Omental fat pad (tissue), 4 donors: Measurements from ENCODE around the gene KIZ. TPM values are rescaled to one million over a fixed set of nuclear protein-coding genes. Genes with fewer than 3 reads are reported as not detected.

ENCODE experiments used
- ATAC-seq: fragments of 150-250 bp; one replicate; pipeline ENCODE4 v1.9.1; 2016; ENCODE audit warnings: mild to moderate bottlenecking, moderate library complexity; ENCODE audit not compliant: low FRiP score
- DNase-seq: peaks from one replicate; pipeline ENCODE4 v3.0.0-alpha.2; 2019; ENCODE audit warnings: low spot score
- total RNA-seq, 4 donors: library from RNA; depleted of rRNA; stranded (reverse); fragments of >200 nt; gene quantifications; one replicate each; pipeline ENCODE4 v1.1.0, GENCODE V29; 2016
- TF ChIP-seq, protein P1 (sequence below), 3 donors: fragments of 450-650 bp; IDR thresholded peaks; one replicate each; pipeline ENCODE4 v1.5.1; 2016 to 2017; ENCODE audit warnings: antibody characterized with exemption in 3 of 3, mild to moderate bottlenecking in 3 of 3, moderate library complexity in 2 of 3

Gene KIZ
- total RNA-seq, 4 donors from 2014 or later: 19.1 to 33.7 (median 23.7) TPM

DNA sequence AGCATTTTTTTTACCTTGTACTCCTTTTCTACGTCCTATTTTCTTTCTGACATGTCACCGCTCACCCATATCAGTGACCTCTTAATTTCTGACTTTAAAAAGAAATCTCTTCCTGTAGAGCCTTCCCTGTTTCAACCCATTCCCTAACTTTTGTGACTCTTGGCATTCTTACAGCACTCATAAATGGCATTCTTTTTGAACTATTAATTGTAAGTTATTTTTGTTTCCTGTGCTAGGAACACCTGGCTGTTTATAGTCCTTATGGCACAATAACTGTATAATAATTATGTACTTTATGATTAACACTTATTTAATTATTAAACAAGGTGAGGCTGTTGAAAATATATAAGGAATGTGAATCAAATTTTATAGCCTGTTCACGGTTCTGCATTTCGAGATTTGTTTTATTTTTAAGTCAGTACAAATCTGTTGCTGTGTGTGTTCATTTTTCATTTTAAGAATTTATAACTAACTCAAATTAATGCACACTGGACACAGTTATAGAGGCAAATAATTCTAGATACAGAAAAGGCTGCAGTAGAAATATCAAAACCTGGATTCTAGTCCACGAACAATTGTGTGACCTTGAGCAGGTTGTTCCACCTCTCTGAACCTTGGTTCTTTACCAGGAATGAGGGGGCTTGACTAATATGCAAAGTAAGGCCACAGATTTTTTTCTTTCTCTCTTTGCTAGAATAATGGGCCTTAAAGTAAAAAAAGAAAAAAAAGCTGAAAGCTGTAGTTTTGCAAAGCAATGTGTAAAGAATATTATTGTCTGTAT is 1.5 kb downstream of the KIZ start:
- no peak for ATAC-seq
- TF ChIP-seq, protein P1, sequence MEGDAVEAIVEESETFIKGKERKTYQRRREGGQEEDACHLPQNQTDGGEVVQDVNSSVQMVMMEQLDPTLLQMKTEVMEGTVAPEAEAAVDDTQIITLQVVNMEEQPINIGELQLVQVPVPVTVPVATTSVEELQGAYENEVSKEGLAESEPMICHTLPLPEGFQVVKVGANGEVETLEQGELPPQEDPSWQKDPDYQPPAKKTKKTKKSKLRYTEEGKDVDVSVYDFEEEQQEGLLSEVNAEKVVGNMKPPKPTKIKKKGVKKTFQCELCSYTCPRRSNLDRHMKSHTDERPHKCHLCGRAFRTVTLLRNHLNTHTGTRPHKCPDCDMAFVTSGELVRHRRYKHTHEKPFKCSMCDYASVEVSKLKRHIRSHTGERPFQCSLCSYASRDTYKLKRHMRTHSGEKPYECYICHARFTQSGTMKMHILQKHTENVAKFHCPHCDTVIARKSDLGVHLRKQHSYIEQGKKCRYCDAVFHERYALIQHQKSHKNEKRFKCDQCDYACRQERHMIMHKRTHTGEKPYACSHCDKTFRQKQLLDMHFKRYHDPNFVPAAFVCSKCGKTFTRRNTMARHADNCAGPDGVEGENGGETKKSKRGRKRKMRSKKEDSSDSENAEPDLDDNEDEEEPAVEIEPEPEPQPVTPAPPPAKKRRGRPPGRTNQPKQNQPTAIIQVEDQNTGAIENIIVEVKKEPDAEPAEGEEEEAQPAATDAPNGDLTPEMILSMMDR (IDR thresholded peaks at IDR 0.05): no peak

GRCh38 chr20:21129861-21130260 is 4.0 kb downstream of the KIZ start:
- ATAC-seq: no peak

More for the DNA sequence above, 1.5 kb downstream of the KIZ start:
- DNase-seq: no peak

GRCh38 chr20:21133404-21133803 is 7.5 kb downstream of the KIZ start:
- DNase-seq: no peak
- no peak for ATAC-seq
- TF ChIP-seq, protein P1 (IDR thresholded peaks at IDR 0.05): no peak

More at GRCh38 chr20:21129861-21130260, 4.0 kb downstream of the KIZ start:
- TF ChIP-seq, protein P1 (IDR thresholded peaks at IDR 0.05): no peak
- no peak for DNase-seq

DNA sequence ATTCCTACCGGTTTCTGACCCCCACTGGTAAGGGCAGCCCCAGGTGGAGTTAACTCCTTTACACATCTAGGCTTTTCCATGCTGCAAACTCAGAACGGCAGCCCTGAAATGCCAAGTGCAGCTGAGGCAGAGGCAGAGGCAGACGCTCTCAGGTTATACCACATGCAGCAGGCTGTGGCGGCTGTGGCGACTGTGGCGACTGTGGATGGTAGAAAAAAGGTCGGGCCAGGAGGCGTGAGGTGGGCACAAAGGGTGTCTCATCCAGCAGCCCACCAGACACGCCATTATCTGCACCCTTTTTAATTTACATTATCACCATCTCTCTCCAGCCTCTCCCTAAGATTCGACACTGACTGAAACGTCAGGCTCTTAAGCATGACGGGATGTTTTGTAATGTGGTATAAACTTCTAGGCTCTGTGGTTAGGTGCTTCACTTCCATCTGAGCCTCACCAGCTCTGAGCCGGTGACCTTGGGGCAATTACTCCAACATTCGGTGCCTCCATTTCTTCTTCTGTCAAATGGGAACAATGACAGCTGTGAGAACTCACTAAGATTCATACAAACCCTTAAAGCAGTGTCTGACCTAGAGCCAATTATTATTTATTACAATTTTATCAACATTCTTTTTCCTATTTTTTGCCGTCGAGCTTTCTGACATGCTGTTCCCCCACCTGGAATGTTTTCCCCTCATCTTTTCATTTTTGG is 8.2 kb downstream of the KIZ start:
- ATAC-seq (no peak), DNase-seq (no peak)
- TF ChIP-seq, protein P1 (IDR thresholded peaks at IDR 0.05): no peak

- TF ChIP-seq, protein P1 (IDR thresholded peaks at IDR 0.05): no peak
- ATAC-seq (no peak), DNase-seq (no peak)
Measured at GRCh38 chr20:21134883-21135493, 9.1 kb downstream of the KIZ start.

DNA sequence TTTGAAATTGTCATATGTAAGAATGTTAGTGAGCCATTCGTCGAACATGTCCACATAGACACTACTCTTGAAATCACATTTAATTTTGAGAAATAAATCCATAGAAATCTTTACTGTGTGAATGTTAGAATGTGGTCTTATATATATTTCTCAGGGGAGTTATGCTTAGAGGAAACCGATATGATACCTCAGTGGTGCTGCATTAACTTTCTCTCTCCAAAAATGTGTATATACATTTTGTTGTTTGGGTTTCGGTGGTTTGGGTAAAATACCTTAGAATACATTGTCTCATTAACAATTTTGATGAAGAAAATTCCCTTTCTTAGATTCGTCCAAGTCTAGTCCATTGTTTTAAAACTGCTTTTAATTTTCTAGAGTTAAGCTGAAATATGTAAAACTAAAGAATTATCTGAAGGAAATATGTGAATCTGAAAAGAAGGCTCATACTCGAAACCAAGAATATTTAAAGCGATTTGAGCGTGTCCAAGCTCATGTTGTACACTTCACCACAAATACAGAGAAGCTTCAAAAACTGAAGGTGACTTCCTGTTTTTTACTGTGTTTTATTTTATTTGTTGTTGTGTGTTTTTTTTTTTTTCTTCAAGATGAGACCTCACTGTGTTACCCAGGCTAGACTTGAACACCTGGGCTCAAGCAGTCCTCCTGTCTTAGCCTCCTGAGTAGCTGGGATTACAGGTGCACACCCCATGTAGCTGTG is 10.3 kb downstream of the KIZ start:
- TF ChIP-seq, protein P1 (IDR thresholded peaks at IDR 0.05): no peak
- DNase-seq (no peak), ATAC-seq (no peak)
